ENCODE results near the gene SLC25A21.
"Not testable (repeated sequence)": the region's sequence is repeated elsewhere in the genome, so short reads cannot be mapped to it uniquely, and the experiment has no call there.

Gene SLC25A21

DNA sequence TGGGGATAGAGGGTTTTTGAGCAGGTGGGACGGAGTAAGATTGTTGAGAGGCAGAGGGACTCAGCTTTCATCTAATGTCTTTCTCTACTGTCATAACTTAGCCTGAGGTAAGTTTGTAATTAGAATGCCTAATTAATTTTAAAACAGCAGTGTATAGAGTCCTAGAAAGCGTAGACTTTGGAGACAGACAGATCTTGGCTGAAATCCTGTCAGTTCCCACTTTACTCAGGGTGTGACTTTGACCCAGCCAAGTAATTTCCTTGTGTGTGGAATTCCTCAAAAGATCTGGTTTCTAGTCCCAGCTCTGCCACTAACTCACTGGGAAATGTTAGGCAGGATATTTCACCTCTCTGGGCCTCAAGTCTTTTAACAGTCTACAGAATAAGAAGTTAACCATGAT lies 74.3 kb downstream of the SLC25A21 start:
- no peak overlapping the region for H3K4me3 ChIP-seq (ENCODE audit: low read length)
- no peak for TF ChIP-seq ZNF274 (IDR thresholded peaks at IDR 0.05; ENCODE audit: low read depth, low read length)

DNA sequence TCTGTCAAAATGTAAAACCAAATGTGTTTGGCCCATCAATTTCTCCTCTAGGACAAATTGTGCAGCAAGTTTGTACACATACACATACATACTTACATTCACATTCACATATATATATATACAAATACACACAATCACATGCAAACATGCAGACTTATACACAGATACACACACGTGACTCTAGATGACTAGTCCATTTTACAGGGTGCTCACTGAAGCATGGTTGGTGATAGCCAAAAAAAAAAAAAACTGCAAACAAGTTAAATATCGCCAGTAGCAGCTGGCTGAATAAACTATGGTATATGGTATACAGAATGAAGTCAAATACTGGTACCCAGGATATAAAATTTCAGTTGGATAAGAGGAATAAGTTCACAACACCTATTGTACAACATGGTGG lies 77.9 kb downstream of the SLC25A21 start:
- H3K4me3 ChIP-seq (ENCODE audit: low read length), result no peak overlapping the region
- no peak for TF ChIP-seq ZNF274 (IDR thresholded peaks at IDR 0.05; ENCODE audit: low read depth, low read length)

DNA sequence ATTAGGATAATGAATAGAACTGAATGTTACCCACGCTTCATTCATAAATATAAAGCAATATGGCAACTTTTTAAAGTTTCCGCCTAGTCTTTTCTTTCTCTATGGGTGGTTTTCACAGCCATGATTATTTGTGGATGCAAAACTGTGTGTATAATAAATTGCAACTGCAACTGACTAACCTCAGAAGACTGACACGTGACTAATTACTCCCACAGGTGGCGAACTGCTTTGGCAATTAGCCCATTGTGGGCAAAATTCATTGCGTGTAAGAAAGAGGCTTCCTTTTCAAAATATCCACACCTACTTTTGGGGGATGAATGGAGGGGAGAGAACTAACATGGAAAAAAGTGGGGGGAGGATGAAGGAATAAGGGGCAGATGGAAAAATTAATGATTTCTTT lies 79.0 kb downstream of the SLC25A21 start:
- H3K4me3 ChIP-seq (ENCODE audit: low read length), result no peak overlapping the region
- no peak for TF ChIP-seq ZNF274 (IDR thresholded peaks at IDR 0.05; ENCODE audit: low read depth, low read length)

DNA sequence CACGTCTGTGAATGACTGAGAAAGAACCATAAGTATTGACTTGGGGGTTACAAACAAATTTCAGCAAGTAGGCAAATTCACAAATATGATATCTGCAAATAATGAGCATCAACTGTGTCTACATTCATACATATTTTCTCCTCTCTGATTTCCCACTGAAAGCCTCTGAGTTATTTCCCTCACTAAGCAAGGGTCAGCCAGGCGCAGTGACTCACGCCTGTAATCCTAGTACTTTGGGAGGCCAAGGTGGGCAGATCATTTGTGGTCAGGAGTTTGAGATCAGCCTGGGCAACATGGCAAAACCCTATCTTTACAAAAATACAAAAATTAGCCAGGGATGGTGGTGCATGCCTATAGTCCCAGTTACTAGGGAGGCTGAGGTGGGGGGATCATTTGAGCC lies 80.8 kb downstream of the SLC25A21 start:
- TF ChIP-seq ZNF274 (IDR thresholded peaks at IDR 0.05; ENCODE audit: low read depth, low read length), result no peak
- no peak overlapping the region for H3K4me3 ChIP-seq (ENCODE audit: low read length)

DNA sequence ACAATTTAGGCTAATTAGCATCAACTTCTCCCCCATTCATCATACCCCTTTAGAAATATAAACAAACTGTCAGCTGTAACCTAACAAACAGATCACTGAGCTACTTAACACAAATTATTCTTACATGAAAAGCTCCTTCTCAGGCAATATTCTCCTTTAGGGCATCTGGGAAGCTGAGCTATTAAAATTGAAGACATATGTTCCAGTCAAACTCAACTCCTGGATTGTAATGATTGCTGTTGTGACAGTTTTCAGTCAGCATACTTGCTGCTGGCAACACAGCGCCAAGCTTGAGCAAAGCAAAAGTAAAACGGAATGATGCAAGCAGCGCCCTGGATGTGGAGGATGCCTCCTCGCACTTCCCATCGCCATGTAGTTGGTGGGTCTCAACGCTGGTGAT lies 82.4 kb downstream of the SLC25A21 start:
- no peak overlapping the region for H3K4me3 ChIP-seq (ENCODE audit: low read length)
- TF ChIP-seq ZNF274 (IDR thresholded peaks at IDR 0.05; ENCODE audit: low read depth, low read length), result no peak

DNA sequence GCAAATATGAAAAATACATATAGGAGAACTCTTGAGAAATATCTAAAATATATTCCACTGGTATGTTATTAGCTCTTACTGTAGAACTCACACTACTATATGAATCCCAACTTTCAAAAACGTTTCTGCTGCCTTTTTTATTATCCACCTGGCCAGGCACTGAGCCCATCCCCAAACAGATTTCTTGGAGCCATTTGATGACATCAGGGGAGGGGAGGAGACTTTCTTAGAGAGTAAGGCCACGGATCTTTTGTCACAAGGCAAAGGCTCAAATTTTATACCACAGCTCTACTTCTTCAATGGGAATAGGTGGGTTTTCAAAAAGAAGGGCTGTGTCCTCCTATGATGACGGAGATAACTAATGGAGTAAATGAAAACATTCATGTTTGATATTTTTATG lies 83.0 kb downstream of the SLC25A21 start:
- no peak overlapping the region for H3K4me3 ChIP-seq (ENCODE audit: low read length)
- no peak for TF ChIP-seq ZNF274 (IDR thresholded peaks at IDR 0.05; ENCODE audit: low read depth, low read length)

DNA sequence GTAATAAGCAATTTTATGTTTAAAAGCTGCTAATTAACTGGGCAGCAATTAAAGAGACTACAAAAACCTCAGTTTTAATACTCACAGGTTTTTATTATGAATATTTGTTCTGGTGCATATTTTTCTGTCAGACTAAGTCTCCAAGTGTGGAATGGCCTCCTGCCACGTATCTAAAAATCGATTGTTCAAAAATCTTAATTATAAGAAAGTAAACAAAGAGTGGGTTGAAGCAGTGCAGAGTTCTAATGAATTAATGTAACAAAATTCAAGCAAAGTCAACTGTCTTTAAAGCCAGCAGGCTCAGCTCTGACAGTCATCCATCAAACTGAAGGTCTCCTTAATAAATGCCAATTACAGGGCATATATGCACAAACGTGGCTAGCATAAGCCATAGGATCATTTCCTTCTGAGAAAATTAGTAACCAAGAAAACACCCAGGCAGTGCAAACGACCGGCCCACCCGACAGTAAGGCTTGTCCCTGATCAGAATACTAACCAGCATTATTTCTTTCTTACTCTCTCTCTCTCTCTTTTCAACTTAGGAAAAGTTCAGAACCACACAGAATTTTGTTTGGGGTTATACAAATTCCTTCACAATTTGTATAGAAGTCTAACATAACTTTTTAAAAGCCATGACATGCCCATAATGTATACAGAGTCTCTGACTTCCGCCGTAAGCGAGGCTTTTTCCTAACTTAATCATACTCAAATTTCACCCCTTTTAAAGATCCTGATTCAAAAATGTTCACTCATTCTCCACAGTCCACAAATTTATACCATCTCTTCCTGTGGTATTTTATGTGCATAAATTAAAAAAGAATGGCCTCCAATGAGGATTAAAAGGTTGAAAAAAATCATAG lies 83.8 kb downstream of the SLC25A21 start:
- no peak overlapping the region for H3K4me3 ChIP-seq (ENCODE audit: low read length)
- no peak for TF ChIP-seq ZNF274 (IDR thresholded peaks at IDR 0.05; ENCODE audit: low read depth, low read length)

DNA sequence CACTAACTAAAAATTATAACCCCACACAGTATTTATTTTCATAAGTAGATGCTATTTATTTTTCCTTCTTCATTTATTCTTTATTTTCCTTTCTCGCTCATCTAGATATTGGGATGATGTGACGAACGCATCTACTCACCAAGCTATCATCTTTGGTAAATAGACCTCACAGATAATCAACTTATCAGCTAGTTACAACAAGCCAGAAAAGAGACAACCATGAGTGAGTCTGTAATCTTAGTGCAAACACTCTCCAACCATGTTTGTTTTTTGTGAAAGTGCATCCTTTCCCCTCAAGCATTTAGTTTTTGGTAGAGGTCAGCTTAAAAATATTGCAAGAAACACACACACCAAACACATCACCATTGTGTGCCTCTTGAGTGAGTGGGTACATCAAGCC lies 84.9 kb downstream of the SLC25A21 start:
- no peak for TF ChIP-seq ZNF274 (IDR thresholded peaks at IDR 0.05; ENCODE audit: low read depth, low read length)
- H3K4me3 ChIP-seq (ENCODE audit: low read length), result no peak overlapping the region

DNA sequence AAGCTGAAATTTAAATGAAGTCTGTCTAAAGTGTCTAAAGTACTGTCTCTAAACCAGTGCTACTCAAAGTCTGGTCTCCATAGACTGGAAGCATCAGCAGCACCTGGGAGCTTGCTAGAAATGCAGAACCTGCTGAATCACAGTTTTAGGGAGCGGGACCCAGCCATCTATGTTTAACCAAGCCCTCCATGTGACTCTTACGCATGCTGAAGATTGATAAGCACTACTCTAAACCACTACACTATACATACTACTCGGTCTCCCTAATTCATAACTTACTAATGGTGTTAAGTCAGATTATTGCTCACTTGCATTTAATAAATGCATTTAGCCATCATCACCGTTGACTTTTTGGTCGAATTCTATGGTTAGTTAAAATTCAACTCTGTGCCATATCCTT lies 88.8 kb downstream of the SLC25A21 start:
- no peak overlapping the region for H3K4me3 ChIP-seq (ENCODE audit: low read length)
- TF ChIP-seq ZNF274 (IDR thresholded peaks at IDR 0.05; ENCODE audit: low read depth, low read length), result no peak

DNA sequence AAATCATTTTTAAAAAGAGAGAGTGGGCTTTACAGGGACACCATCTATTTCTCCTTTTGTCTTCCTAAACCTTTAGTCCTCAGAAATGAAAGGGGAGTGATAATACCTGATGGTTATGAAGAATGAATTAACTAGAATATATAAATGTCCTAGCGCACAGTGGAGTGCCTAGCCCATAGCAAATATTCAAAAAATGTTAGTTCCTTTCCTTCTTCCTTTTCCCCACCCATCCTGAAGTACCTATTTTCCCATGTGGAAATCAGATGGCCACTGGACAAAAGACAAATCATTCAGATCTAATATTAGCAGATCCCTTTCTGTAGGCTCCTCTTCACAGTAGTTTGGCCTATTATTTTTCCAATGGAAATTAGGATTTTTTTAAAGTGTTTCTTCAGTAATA lies 90.0 kb downstream of the SLC25A21 start:
- no peak overlapping the region for H3K4me3 ChIP-seq (ENCODE audit: low read length)
- TF ChIP-seq ZNF274 (IDR thresholded peaks at IDR 0.05; ENCODE audit: low read depth, low read length), result no peak

DNA sequence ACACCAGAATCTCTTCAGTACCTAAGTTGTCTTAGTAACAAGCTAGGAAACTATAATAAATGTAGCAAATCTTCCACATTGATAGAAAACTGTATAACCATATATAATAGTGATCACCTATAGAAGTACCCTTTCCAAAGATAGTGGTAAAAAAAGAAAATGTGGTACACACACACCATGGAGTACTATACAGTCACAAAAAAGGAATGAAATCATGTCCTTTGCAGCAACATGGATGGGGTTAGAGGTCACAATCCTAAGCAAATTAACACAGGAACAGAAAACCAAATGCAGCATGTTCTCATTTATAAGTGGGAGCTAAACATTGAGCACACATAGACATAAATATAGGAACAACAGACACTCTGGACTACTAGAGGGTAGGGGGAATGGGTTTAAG lies 90.5 kb downstream of the SLC25A21 start:
- TF ChIP-seq ZNF274 (IDR thresholded peaks at IDR 0.05; ENCODE audit: low read depth, low read length), result no peak

DNA sequence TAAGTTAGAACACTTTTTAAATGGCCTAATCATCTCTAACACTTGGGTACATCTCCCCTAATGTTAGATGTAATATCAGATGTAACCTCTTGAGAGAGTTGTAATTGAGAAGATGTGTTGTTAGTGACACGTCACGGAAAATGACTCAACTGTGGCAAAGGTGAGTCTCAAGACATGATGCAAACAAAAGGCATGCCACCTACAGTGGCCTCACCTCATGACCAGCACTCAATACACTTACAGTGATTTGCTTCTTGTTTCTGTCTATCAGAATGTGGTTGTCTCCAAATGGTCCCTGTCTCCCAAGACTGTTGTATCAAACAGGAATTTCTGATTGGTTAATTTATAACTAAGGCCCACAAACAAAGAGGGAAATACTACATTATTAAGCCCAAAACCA lies 91.2 kb downstream of the SLC25A21 start:
- no peak overlapping the region for H3K4me3 ChIP-seq (ENCODE audit: low read length)
- TF ChIP-seq ZNF274 (IDR thresholded peaks at IDR 0.05; ENCODE audit: low read depth, low read length), result no peak

More for the DNA sequence above, 90.5 kb downstream of the SLC25A21 start:
- H3K4me3 ChIP-seq (ENCODE audit: low read length), result no peak overlapping the region

DNA sequence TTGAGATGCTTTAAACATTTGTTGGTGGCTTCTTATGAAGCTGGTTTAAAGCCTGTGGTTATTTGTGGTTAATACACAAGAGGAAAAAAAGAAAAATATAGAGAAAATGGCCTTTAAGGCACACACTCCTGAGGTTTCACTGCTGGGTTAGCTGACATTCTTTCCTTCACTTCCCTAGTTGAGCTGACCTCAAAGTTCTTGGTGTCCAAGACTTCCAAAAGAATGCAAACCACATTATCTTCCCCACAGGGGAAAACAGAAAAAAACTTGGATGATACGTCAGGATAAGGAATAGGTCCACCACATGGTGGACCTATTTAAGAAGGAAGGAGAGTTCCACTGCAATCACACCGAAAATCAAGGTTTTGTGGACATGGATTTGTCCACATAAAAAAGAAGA lies 94.3 kb downstream of the SLC25A21 start:
- no peak overlapping the region for H3K4me3 ChIP-seq (ENCODE audit: low read length)
- TF ChIP-seq ZNF274 (IDR thresholded peaks at IDR 0.05; ENCODE audit: low read depth, low read length), result no peak

DNA sequence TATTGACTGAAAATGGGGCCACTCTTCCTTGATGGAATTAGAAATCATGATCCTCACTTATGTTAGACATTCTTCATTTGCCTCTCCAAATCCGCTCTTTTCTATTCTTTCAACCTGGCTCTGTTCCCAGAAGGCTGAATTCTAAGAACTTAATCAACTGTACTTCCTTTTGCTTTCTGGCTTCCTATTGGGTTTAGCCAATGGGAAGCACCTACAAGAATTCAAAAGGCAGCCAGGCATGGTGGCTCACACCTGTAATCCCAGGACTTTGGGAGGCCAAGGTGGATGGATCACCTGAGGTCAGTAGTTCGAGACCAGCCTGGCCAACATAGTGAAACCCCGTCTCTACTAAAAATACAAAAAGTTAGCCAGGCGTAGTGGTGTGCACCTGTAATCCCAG lies 98.1 kb downstream of the SLC25A21 start:
- H3K4me3 ChIP-seq (ENCODE audit: low read length), result not testable (repeated sequence)

DNA sequence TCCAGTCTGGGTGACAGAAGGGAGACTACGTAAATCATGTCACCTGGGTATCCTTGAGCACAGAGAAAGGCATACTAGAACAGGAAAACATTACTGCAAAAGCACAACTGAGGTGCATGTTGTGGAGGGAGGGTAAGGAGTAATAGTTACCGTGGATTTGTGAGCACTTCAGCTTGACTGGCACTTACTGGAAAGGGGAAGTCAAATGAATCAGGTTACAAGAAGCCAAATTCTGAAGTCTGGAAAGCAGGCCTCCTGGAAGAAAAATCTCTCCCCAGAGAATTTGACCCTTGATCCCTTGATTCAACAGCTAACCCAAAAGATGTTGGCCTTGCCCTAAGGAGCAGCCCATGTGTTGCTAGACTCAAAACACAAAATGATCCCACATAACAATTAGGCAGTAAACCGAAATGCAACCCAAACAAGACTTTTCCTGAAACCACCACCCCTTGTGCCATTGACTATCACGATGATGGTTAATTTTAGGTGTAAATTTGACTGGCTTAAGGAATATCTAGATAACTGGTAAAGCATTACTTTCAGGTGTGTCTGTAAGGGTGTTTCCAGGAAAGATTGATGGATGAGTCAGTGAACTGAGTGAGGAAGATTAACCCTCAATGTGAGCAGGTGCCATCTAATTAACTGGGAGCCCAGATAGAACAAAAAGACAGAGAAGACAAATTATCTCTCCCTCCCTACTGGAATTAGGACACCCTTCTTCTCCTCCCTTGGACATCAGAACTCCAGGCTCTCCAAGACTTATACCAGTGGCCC lies 108.8 kb downstream of the SLC25A21 start:
- no peak for TF ChIP-seq ZNF274 (IDR thresholded peaks at IDR 0.05; ENCODE audit: low read depth, low read length)

More for the DNA sequence above, 108.8 kb downstream of the SLC25A21 start:
- no peak overlapping the region for H3K4me3 ChIP-seq (ENCODE audit: low read length)
